Aorta (tissue), 5 donors: ENCODE results near the gene IL22RA2. TPM values are rescaled to one million over a fixed set of nuclear protein-coding genes. Genes with fewer than 3 reads are reported as not detected.
A peak's percentile ranks its signal among the peaks of the same experiment; 100 is the strongest.

ENCODE experiments used
- ATAC-seq: fragments of 200-7000 bp; cut with Tn5 transposase; one replicate; pipeline ENCODE4 v1.9.1; 2022; ENCODE audit warnings: moderate library complexity; ENCODE audit not compliant: low FRiP score
- DNase-seq, 2 donors: peaks; one replicate each; pipeline ENCODE4 v3.0.0-alpha.2; 2020
- H3K27ac ChIP-seq, 2 donors: one replicate each; pipeline ENCODE4 v1.5.1; 2013; ENCODE audit warnings: low read length in 2 of 2, mild to moderate bottlenecking in 2 of 2, moderate library complexity in 2 of 2, control low read depth in 1 of 2, inconsistent platforms in 1 of 2, low read depth in 1 of 2
- H3K27me3 ChIP-seq, 2 donors: one replicate each; pipeline ENCODE4 v1.6.1; 2013; ENCODE audit warnings: control low read depth in 1 of 2, low read length in 1 of 2, mild to moderate bottlenecking in 1 of 2, moderate library complexity in 1 of 2; ENCODE audit not compliant: insufficient read depth in 2 of 2, control insufficient read depth in 1 of 2
- H3K36me3 ChIP-seq, 2 donors: one replicate each; pipeline ENCODE4 v1.6.1; 2013; ENCODE audit warnings: control low read depth in 1 of 2, low read length in 1 of 2, mild to moderate bottlenecking in 1 of 2; ENCODE audit not compliant: insufficient read depth in 2 of 2, control insufficient read depth in 1 of 2
- H3K4me1 ChIP-seq, 2 donors: one replicate each; pipeline ENCODE4 v1.6.1; 2013; ENCODE audit warnings: low read length in 2 of 2, control low read depth in 1 of 2, mild to moderate bottlenecking in 1 of 2, moderate library complexity in 1 of 2; ENCODE audit not compliant: insufficient read depth in 2 of 2, control insufficient read depth in 1 of 2
- H3K4me3 ChIP-seq, 2 donors: one replicate each; pipeline ENCODE4 v1.5.1; 2013; ENCODE audit warnings: low read length in 2 of 2, control low read depth in 1 of 2, mild to moderate bottlenecking in 1 of 2
- H3K9me3 ChIP-seq: one replicate; pipeline ENCODE4 v1.6.1; 2013; ENCODE audit warnings: mild to moderate bottlenecking, low read length; ENCODE audit not compliant: control insufficient read depth
- WGBS, 2 donors: extraction: QIAGEN DNeasy Blood & Tissue Kit; methylation state at CpG; one replicate each; pipeline ENCODE4 v1.1.7; 2013; 5-methylcytosine and 5-hydroxymethylcytosine counted together
- intact Hi-C, 2 donors: fragments of 100-400 bp; cut with DNase I; formaldehyde crosslinking; loops; one replicate each; pipeline versions ENCODE4 v1.14.2 to v1.15.0; 2022
- polyA plus RNA-seq, 2 donors: library from polyadenylated mRNA; stranded (reverse); fragments of 200-250 nt; gene quantifications; one replicate each; pipeline ENCODE4 v1.2.3, GENCODE V29; 2013
- total RNA-seq, 2 donors: library from RNA; stranded (reverse); fragmentation: NEBNext Ultra II Directional; extraction: Animal tissue kit (Norgen Biotek cat#: 25700); gene quantifications; one replicate each; pipeline ENCODE4 v1.2.1, GENCODE V29; 2021
- donor health status: healthy with polysubstance abuse.
- donor health status: Bipolar disorder and iron deficiency.
- donor health status: DM: no; HTN: no; CAD: no.
- donor health status: DM: no; HTN: no; CAD: no.
- donor health status: DM: yes; HTN: yes; CAD: no.

IL22RA2 gene
- total and polyA plus RNA-seq, 4 donors = not detected

GRCh38 chr6:137094411-137095008 is 78.9 kb downstream of the IL22RA2 start:
- ATAC-seq = peak; percentile 72
- Histone ChIP-seq H3K36me3 (no peaks in the 10 kb centered on the region), H3K27me3 (no peaks in the 10 kb centered on the region), H3K27ac (no peak overlapping the region), H3K9me3 (no peaks in the 10 kb centered on the region), H3K4me1 (no peaks in the 10 kb centered on the region), H3K4me3 (no peak overlapping the region)
- WGBS, 2 donors = 33 to 36% methylated on average over 5 of the region's 5 CpGs
- intact Hi-C loops = loop anchor here (5.0 to 10.0 kb wide), 4 partner anchors 218 to 550 kb away; no protein-coding TSS in a partner anchor
- DNase-seq = peak in 1 of 2 donors; percentile 53

Other genes with a start within 250 kb of the IL22RA2 start
- gene IL20RA, start 128.7 kb downstream of the IL22RA2 start, total RNA-seq = under 1 TPM in 1 of 2 donors, not detected in 1; 0.39 TPM
- gene IL20RA, start 128.7 kb downstream of the IL22RA2 start, polyA plus RNA-seq = not detected
- gene IFNGR1, start 45.7 kb upstream of the IL22RA2 start, total RNA-seq = 10 to 100 TPM; 64.4 to 82.8 TPM
- gene IFNGR1, start 45.7 kb upstream of the IL22RA2 start, polyA plus RNA-seq = 10 to 100 TPM; 46.1 to 59.5 TPM